HepG2 (cell line): ENCODE data around the gene TTC6. TPM values are rescaled to one million over a fixed set of nuclear protein-coding genes. Genes with fewer than 3 reads are reported as not detected.

Experiments used
- ARID2 ChIP-seq: sonication (generic); formaldehyde crosslinking; IDR thresholded peaks from 2 replicates; pipeline ENCODE4 v1.8.1; 2022; ENCODE audit warnings: mild to moderate bottlenecking, missing genetic modification reagents, borderline replicate concordance
- BRF2 ChIP-seq: sonication (generic); formaldehyde crosslinking; IDR thresholded peaks from 2 replicates; pipeline ENCODE4 v1.8.1; 2022; ENCODE audit warnings: mild to moderate bottlenecking, missing genetic modification reagents
- SALL1 ChIP-seq: sonication (generic); formaldehyde crosslinking; IDR thresholded peaks from 2 replicates; pipeline ENCODE4 v1.8.0; 2022; ENCODE audit warnings: mild to moderate bottlenecking, missing genetic modification reagents
- SMARCE1 ChIP-seq: fragments of 450-650 bp; IDR thresholded peaks from 2 replicates; pipeline ENCODE4 v1.6.1; 2017; ENCODE audit warnings: borderline replicate concordance
- TP53 ChIP-seq: sonication (generic); formaldehyde crosslinking; conservative IDR thresholded peaks from 2 replicates; pipeline ENCODE4 v1.4.0; 2020; ENCODE audit warnings: missing genetic modification reagents
- ZNF138 ChIP-seq: sonication (generic); formaldehyde crosslinking; IDR thresholded peaks from 2 replicates; pipeline ENCODE4 v1.5.0; 2020; ENCODE audit warnings: mild to moderate bottlenecking, low read depth, missing genetic modification reagents
- ZNF530 ChIP-seq: sonication (generic); formaldehyde crosslinking; IDR thresholded peaks from 2 replicates; pipeline ENCODE4 v1.5.0; 2020; ENCODE audit warnings: low read depth, mild to moderate bottlenecking, missing genetic modification reagents
- ZNF747 ChIP-seq: sonication (generic); formaldehyde crosslinking; IDR thresholded peaks from 2 replicates; pipeline ENCODE4 v1.8.1; 2023; ENCODE audit warnings: missing genetic modification reagents, mild to moderate bottlenecking, borderline replicate concordance
- ZNF879 ChIP-seq: sonication (generic); formaldehyde crosslinking; IDR thresholded peaks from 2 replicates; pipeline ENCODE4 v1.8.1; 2023; ENCODE audit warnings: missing genetic modification reagents
- polyA plus RNA-seq, 8 experiments: library from polyadenylated mRNA; depleted of rRNA in 3 of 8; stranded (reverse) in 7 of 8; unstranded in 1 of 8; fragments of >200 nt; fragmentation: Illumina TruSeq in 4 of 8; extraction: Trizol in 4 of 8; gene quantifications; 2 replicates each; pipeline versions ENCODE4 v1.2.1 to v1.2.3, GENCODE V29; 2011 to 2016; ENCODE audit warnings: low read depth in 4 of 8, missing spikeins in 1 of 8, mixed read lengths in 1 of 8; ENCODE audit not compliant: insufficient read depth in 1 of 8
- total RNA-seq, 5 experiments: library from RNA; depleted of rRNA; stranded (reverse); fragments of >200 nt; fragmentation: Illumina TruSeq; extraction: Trizol; gene quantifications; 2 replicates each; pipeline ENCODE4 v1.2.3, GENCODE V29; 2016; ENCODE audit warnings: low read depth in 1 of 5
- TF ChIP-seq, protein P1 (sequence below): sonication (generic); formaldehyde crosslinking; IDR thresholded peaks from 2 replicates; pipeline ENCODE4 v1.5.0; 2020; ENCODE audit warnings: missing genetic modification reagents
- TF ChIP-seq, protein P2 (sequence below): sonication (generic); formaldehyde crosslinking; IDR thresholded peaks from 2 replicates; pipeline ENCODE4 v1.4.0; 2020; ENCODE audit warnings: missing genetic modification reagents
- TF ChIP-seq, protein P3 (sequence below): sonication (generic); formaldehyde crosslinking; IDR thresholded peaks from 2 replicates; pipeline ENCODE4 v1.4.0; 2020; ENCODE audit warnings: missing genetic modification reagents, borderline replicate concordance
- TF ChIP-seq, protein P4 (sequence below): sonication (generic); formaldehyde crosslinking; IDR thresholded peaks from 2 replicates; pipeline ENCODE4 v1.4.0; 2020; ENCODE audit warnings: missing genetic modification reagents

TTC6 gene
- total and polyA plus RNA-seq, 2 of the 13 experiments (the other 11 are each of a cell fraction or from before 2014, with no cell fraction given), result 9.3 to 27.4 TPM

- TF ChIP-seq BRF2 (CRISPR knock-in tag) (peak; percentile 93), ZNF530 (no peak), TP53 (peak; percentile 94), ZNF138 (CRISPR knock-in tag) (peak; percentile 82; the same call in 1 of the 2 replicates), SMARCE1 (no peak), ZNF747 (CRISPR knock-in tag) (peak; percentile 68; the same call in 1 of the 2 replicates), ARID2 (no peak), ZNF879 (no peak), SALL1 (CRISPR knock-in tag) (peak; percentile 97)
- TF ChIP-seq, protein P1, sequence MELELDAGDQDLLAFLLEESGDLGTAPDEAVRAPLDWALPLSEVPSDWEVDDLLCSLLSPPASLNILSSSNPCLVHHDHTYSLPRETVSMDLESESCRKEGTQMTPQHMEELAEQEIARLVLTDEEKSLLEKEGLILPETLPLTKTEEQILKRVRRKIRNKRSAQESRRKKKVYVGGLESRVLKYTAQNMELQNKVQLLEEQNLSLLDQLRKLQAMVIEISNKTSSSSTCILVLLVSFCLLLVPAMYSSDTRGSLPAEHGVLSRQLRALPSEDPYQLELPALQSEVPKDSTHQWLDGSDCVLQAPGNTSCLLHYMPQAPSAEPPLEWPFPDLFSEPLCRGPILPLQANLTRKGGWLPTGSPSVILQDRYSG (CRISPR knock-in tag), result 0 out of 2 replicates have a peak, but pooled peaks have one; percentile 53
- TF ChIP-seq, protein P2, sequence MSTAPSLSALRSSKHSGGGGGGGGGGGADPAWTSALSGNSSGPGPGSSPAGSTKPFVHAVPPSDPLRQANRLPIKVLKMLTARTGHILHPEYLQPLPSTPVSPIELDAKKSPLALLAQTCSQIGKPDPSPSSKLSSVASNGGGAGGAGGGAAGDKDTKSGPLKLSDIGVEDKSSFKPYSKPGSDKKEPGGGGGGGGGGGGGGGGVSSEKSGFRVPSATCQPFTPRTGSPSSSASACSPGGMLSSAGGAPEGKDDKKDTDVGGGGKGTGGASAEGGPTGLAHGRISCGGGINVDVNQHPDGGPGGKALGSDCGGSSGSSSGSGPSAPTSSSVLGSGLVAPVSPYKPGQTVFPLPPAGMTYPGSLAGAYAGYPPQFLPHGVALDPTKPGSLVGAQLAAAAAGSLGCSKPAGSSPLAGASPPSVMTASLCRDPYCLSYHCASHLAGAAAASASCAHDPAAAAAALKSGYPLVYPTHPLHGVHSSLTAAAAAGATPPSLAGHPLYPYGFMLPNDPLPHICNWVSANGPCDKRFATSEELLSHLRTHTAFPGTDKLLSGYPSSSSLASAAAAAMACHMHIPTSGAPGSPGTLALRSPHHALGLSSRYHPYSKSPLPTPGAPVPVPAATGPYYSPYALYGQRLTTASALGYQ, result peak; percentile 91; the same call in 1 of the 2 replicates
- TF ChIP-seq, protein P3, sequence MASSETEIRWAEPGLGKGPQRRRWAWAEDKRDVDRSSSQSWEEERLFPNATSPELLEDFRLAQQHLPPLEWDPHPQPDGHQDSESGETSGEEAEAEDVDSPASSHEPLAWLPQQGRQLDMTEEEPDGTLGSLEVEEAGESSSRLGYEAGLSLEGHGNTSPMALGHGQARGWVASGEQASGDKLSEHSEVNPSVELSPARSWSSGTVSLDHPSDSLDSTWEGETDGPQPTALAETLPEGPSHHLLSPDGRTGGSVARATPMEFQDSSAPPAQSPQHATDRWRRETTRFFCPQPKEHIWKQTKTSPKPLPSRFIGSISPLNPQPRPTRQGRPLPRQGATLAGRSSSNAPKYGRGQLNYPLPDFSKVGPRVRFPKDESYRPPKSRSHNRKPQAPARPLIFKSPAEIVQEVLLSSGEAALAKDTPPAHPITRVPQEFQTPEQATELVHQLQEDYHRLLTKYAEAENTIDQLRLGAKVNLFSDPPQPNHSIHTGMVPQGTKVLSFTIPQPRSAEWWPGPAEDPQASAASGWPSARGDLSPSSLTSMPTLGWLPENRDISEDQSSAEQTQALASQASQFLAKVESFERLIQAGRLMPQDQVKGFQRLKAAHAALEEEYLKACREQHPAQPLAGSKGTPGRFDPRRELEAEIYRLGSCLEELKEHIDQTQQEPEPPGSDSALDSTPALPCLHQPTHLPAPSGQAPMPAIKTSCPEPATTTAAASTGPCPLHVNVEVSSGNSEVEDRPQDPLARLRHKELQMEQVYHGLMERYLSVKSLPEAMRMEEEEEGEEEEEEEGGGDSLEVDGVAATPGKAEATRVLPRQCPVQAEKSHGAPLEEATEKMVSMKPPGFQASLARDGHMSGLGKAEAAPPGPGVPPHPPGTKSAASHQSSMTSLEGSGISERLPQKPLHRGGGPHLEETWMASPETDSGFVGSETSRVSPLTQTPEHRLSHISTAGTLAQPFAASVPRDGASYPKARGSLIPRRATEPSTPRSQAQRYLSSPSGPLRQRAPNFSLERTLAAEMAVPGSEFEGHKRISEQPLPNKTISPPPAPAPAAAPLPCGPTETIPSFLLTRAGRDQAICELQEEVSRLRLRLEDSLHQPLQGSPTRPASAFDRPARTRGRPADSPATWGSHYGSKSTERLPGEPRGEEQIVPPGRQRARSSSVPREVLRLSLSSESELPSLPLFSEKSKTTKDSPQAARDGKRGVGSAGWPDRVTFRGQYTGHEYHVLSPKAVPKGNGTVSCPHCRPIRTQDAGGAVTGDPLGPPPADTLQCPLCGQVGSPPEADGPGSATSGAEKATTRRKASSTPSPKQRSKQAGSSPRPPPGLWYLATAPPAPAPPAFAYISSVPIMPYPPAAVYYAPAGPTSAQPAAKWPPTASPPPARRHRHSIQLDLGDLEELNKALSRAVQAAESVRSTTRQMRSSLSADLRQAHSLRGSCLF (CRISPR knock-in tag), result 0 out of 2 replicates have a peak, but pooled peaks have one; percentile 57
- TF ChIP-seq, protein P4, sequence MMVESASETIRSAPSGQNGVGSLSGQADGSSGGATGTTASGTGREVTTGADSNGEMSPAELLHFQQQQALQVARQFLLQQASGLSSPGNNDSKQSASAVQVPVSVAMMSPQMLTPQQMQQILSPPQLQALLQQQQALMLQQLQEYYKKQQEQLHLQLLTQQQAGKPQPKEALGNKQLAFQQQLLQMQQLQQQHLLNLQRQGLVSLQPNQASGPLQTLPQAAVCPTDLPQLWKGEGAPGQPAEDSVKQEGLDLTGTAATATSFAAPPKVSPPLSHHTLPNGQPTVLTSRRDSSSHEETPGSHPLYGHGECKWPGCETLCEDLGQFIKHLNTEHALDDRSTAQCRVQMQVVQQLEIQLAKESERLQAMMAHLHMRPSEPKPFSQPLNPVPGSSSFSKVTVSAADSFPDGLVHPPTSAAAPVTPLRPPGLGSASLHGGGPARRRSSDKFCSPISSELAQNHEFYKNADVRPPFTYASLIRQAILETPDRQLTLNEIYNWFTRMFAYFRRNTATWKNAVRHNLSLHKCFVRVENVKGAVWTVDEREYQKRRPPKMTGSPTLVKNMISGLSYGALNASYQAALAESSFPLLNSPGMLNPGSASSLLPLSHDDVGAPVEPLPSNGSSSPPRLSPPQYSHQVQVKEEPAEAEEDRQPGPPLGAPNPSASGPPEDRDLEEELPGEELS (CRISPR knock-in tag), result peak; percentile 95
Observed at GRCh38 chr14:37602605-37603453, 7.4 kb downstream of the TTC6 start (continued).
